ENCODE data around the gene WDFY4.

- TF ChIP-seq CTCF (IDR thresholded peaks at IDR 0.05) (no peak), EP300 (IDR thresholded peaks at IDR 0.05) (no peak), POLR2AphosphoS5 (IDR thresholded peaks at IDR 0.05) (no peak), POLR2A (IDR thresholded peaks at IDR 0.05) (no peak)
Measured at GRCh38 chr10:48693206-48693605, 8.5 kb downstream of the WDFY4 start.

All from gastroesophageal sphincter (tissue), 3 donors.